IMR-90 (cell line): ENCODE data around the gene PPM1H.

ENCODE experiments used
- CEBPB ChIP-seq: IDR thresholded peaks from 2 replicates; pipeline ENCODE4 v1.6.1; 2012; ENCODE audit warnings: low read depth, low read length, improper control_type of control experiment
- CHD1 ChIP-seq: IDR thresholded peaks from 2 replicates; pipeline ENCODE4 v1.6.1; 2012; ENCODE audit warnings: low read depth, low read length, improper control_type of control experiment
- FOS ChIP-seq: fragments of 150-350 bp; IDR thresholded peaks from 2 replicates; pipeline ENCODE4 v1.6.1; 2016; ENCODE audit warnings: low read depth, low read length
- MAFK ChIP-seq: IDR thresholded peaks from 2 replicates; pipeline ENCODE4 v1.6.1; 2012; ENCODE audit warnings: low read depth, low read length, improper control_type of control experiment
- MXI1 ChIP-seq: IDR thresholded peaks from 2 replicates; pipeline ENCODE4 v1.6.1; 2012; ENCODE audit warnings: low read depth, mild to moderate bottlenecking, low read length, moderate library complexity, borderline replicate concordance
- POLR2A ChIP-seq: IDR thresholded peaks from 2 replicates; pipeline ENCODE4 v1.6.1; 2012; ENCODE audit warnings: mild to moderate bottlenecking, low read depth, low read length
- RAD21 ChIP-seq: IDR thresholded peaks from 2 replicates; pipeline ENCODE4 v1.6.1; 2012; ENCODE audit warnings: low read length, improper control_type of control experiment
- RFX5 ChIP-seq: IDR thresholded peaks from 2 replicates; pipeline ENCODE4 v1.8.0; 2012; ENCODE audit warnings: low read depth, mild to moderate bottlenecking, low read length, moderate library complexity
- TF ChIP-seq, protein P1 (sequence below): conservative IDR thresholded peaks from 2 replicates; pipeline ENCODE4 v1.5.1; 2012; ENCODE audit warnings: mild to moderate bottlenecking, low read depth, low read length, improper control_type of control experiment
- TF ChIP-seq, protein P2 (sequence below): fragments of 150-350 bp; IDR thresholded peaks from 2 replicates; pipeline ENCODE4 v1.6.1; 2016; ENCODE audit warnings: low read depth, mild to moderate bottlenecking, low read length, moderate library complexity, borderline replicate concordance
- TF ChIP-seq, protein P3 (sequence below): fragments of 150-350 bp; IDR thresholded peaks from 2 replicates; pipeline ENCODE4 v1.6.1; 2017; ENCODE audit warnings: mild to moderate bottlenecking, antibody characterized with exemption, low read length, low read depth

DNA sequence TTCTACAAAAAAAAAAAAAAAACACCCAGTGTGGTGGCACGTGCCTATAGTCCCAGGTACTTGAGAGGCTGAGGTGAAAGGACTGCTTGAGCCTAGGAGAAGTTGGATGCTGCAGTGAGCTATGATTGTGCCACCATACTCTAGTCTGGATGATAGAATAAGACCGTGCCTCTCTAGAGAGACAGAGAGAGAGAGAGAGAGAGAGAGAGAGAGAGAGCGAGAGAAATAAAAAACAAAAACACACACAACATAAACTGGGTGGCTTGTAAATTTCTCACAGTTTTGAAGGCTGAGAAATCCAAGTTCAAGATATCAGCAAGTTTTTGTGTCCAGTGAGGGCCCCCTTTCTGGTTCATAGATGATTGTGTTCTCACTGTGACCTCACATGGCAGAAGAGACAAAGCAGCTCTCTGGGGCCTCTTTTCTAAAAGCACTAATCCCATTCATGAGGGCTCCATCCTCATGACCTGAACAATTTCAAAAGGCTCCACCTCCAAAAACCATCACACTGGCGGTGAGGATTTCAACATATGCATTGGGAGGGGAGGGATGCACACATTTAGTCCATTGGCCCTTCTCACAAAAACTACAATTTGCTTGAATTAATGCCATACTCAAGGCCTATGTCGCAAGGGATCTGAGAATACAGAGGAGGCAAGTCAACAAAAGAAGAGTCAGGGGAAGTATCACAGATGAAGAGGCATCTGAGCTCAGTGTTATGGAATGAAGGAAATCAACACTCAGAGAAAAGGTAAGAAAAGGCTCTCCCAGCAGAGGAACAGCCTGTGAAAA is 94.9 kb downstream of the PPM1H start:
- TF ChIP-seq, protein P1, sequence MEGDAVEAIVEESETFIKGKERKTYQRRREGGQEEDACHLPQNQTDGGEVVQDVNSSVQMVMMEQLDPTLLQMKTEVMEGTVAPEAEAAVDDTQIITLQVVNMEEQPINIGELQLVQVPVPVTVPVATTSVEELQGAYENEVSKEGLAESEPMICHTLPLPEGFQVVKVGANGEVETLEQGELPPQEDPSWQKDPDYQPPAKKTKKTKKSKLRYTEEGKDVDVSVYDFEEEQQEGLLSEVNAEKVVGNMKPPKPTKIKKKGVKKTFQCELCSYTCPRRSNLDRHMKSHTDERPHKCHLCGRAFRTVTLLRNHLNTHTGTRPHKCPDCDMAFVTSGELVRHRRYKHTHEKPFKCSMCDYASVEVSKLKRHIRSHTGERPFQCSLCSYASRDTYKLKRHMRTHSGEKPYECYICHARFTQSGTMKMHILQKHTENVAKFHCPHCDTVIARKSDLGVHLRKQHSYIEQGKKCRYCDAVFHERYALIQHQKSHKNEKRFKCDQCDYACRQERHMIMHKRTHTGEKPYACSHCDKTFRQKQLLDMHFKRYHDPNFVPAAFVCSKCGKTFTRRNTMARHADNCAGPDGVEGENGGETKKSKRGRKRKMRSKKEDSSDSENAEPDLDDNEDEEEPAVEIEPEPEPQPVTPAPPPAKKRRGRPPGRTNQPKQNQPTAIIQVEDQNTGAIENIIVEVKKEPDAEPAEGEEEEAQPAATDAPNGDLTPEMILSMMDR, result no peak
- TF ChIP-seq, protein P2, sequence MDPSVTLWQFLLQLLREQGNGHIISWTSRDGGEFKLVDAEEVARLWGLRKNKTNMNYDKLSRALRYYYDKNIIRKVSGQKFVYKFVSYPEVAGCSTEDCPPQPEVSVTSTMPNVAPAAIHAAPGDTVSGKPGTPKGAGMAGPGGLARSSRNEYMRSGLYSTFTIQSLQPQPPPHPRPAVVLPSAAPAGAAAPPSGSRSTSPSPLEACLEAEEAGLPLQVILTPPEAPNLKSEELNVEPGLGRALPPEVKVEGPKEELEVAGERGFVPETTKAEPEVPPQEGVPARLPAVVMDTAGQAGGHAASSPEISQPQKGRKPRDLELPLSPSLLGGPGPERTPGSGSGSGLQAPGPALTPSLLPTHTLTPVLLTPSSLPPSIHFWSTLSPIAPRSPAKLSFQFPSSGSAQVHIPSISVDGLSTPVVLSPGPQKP, result no peak
- TF ChIP-seq POLR2A, result no peak
- TF ChIP-seq CHD1, result no peak
- no peak for TF ChIP-seq MAFK
- TF ChIP-seq, protein P3, sequence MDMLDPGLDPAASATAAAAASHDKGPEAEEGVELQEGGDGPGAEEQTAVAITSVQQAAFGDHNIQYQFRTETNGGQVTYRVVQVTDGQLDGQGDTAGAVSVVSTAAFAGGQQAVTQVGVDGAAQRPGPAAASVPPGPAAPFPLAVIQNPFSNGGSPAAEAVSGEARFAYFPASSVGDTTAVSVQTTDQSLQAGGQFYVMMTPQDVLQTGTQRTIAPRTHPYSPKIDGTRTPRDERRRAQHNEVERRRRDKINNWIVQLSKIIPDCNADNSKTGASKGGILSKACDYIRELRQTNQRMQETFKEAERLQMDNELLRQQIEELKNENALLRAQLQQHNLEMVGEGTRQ, result no peak
- TF ChIP-seq RAD21, result no peak
- no peak for TF ChIP-seq MXI1
- TF ChIP-seq RFX5, result no peak
- TF ChIP-seq FOS, result no peak
- TF ChIP-seq CEBPB, result peak; percentile 55; the same call in 1 of the 2 replicates
